Transverse colon (tissue), 4 donors: ENCODE measurements around the gene PSMB1. TPM values are rescaled to one million over a fixed set of nuclear protein-coding genes. Genes with fewer than 3 reads are reported as not detected.

Experiments
- DNase-seq: peaks from one replicate; pipeline ENCODE4 v3.0.0-alpha.2; 2019
- H3K27ac ChIP-seq, 4 donors: fragments of 200-600 bp; sonication (generic); 2 replicates each; pipeline ENCODE4 v1.5.1; 2016 to 2018; ENCODE audit warnings: inconsistent platforms in 4 of 4
- H3K27me3 ChIP-seq: fragments of 200-600 bp; sonication (generic); 2 replicates; pipeline ENCODE4 v1.5.1; 2017; ENCODE audit warnings: inconsistent platforms
- H3K36me3 ChIP-seq, 4 donors: fragments of 200-600 bp; sonication (generic); 2 replicates each; pipeline ENCODE4 v1.5.1; 2017 to 2019; ENCODE audit warnings: inconsistent platforms in 4 of 4
- H3K4me1 ChIP-seq, 4 donors: fragments of 200-600 bp; sonication (generic); 2 replicates each; pipeline ENCODE4 v1.5.1; 2017 to 2020; ENCODE audit warnings: inconsistent platforms in 4 of 4
- H3K4me3 ChIP-seq, 4 donors: fragments of 200-600 bp; sonication (generic); 1 replicate in 1 of 4; 2 replicates in 3 of 4; pipeline versions ENCODE4 v1.5.1 to v1.6.1; 2017 to 2019; ENCODE audit warnings: inconsistent platforms in 4 of 4
- H3K9me3 ChIP-seq, 2 donors: fragments of 200-600 bp; sonication (generic); 2 replicates each; pipeline ENCODE4 v1.5.1; 2017 to 2019; ENCODE audit warnings: inconsistent platforms in 2 of 2
- EP300 ChIP-seq: sonication (generic); formaldehyde crosslinking; IDR thresholded peaks from one replicate; pipeline ENCODE4 v1.6.1; 2017; ENCODE audit warnings: antibody characterized with exemption, low read depth
- POLR2A ChIP-seq: fragments of 450-650 bp; IDR thresholded peaks from one replicate; pipeline ENCODE4 v1.6.1; 2016; ENCODE audit warnings: antibody characterized with exemption, mild to moderate bottlenecking, moderate library complexity
- POLR2AphosphoS5 ChIP-seq, 3 donors: sonication (generic); formaldehyde crosslinking; IDR thresholded peaks; one replicate each; pipeline ENCODE4 v1.6.1; 2016; ENCODE audit warnings: antibody characterized with exemption in 3 of 3
- WGBS, 2 donors: methylation state at CpG; one replicate each; pipeline ENCODE4 v1.1.5; 2018; ENCODE audit warnings: low coverage in 1 of 2; 5-methylcytosine and 5-hydroxymethylcytosine counted together
- in situ Hi-C, 4 donors: fragments of 200-750 bp; cut with MboI; loops; one replicate each; pipeline versions ENCODE4 v1.15.0 to v1.15.1; 2017; ENCODE audit warnings: low sequenced_read_pairs in 3 of 4, low pct_ligation_motif_present in 1 of 4, low pct_unique_long_range_greater_than_20kb in 1 of 4
- intact Hi-C: fragments of 100-400 bp; cut with DNase I; formaldehyde crosslinking; loops from one replicate; pipeline ENCODE4 v1.15.1; 2023; ENCODE audit warnings: low total_unique reads
- total RNA-seq, 4 donors: library from RNA; depleted of rRNA; stranded (reverse); fragments of >200 nt; gene quantifications; one replicate each; pipeline ENCODE4 v1.1.0, GENCODE V29; 2016
- TF ChIP-seq, protein P1 (sequence below), 5 experiments: fragments of 200-600 bp in 3 of 5; fragments of 450-650 bp in 2 of 5; sonication (generic) in 3 of 5; IDR thresholded peaks; 1 replicate in 2 of 5; 2 replicates in 3 of 5; pipeline ENCODE4 v1.5.1; 2016 to 2017; ENCODE audit warnings: antibody characterized with exemption in 5 of 5, inconsistent platforms in 3 of 5, mild to moderate bottlenecking in 2 of 5, moderate library complexity in 1 of 5

PSMB1 gene
- total RNA-seq, 4 donors from 2014 or later, result 39.2 to 152 (median 83.4) TPM

GRCh38 chr6:170584954-170585498, 31.9 kb upstream of the PSMB1 start:
- in situ Hi-C loops (no loop called here), intact Hi-C loops (no loop called here)
- peak overlapping the region; percentile 92 to 95 (median 94) for H3K27ac ChIP-seq
- peak; percentile 19 for DNase-seq
- H3K4me1 ChIP-seq, result peaks cover 6 to 17% (median 14%) of the 10 kb centered on the region in 4 donors
- H3K9me3 ChIP-seq, result no peaks in the 10 kb centered on the region
- H3K4me3 ChIP-seq, result peak overlapping the region; percentile 87 to 99 (median 94)
- no peak for TF ChIP-seq EP300
- TF ChIP-seq, protein P1, sequence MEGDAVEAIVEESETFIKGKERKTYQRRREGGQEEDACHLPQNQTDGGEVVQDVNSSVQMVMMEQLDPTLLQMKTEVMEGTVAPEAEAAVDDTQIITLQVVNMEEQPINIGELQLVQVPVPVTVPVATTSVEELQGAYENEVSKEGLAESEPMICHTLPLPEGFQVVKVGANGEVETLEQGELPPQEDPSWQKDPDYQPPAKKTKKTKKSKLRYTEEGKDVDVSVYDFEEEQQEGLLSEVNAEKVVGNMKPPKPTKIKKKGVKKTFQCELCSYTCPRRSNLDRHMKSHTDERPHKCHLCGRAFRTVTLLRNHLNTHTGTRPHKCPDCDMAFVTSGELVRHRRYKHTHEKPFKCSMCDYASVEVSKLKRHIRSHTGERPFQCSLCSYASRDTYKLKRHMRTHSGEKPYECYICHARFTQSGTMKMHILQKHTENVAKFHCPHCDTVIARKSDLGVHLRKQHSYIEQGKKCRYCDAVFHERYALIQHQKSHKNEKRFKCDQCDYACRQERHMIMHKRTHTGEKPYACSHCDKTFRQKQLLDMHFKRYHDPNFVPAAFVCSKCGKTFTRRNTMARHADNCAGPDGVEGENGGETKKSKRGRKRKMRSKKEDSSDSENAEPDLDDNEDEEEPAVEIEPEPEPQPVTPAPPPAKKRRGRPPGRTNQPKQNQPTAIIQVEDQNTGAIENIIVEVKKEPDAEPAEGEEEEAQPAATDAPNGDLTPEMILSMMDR (IDR thresholded peaks at IDR 0.05), result no peak
- no peak for TF ChIP-seq POLR2AphosphoS5 (IDR thresholded peaks at IDR 0.05)
- TF ChIP-seq POLR2A, result no peak
- no peaks in the 10 kb centered on the region for H3K27me3 ChIP-seq
- 1 to 20% methylated on average over 2 to 6 of the region's 6 CpGs for WGBS, 2 donors
- H3K36me3 ChIP-seq, result peaks cover 0 to 11% (median 0%) of the 10 kb centered on the region in 4 donors

- TF ChIP-seq, protein P1 (IDR thresholded peaks at IDR 0.05), result no peak
- peak; percentile 66 to 83 (median 69) for TF ChIP-seq POLR2AphosphoS5 (IDR thresholded peaks at IDR 0.05)
- TF ChIP-seq POLR2A, result peak; percentile 59
- Histone ChIP-seq H3K4me1 (peaks cover 6 to 17% (median 14%) of the 10 kb centered on the region in 4 donors), H3K27ac (peak within 1 kb of the TSS; percentile 92 to 95 (median 94)), H3K4me3 (peak within 1 kb of the TSS; percentile 87 to 99 (median 94)), H3K27me3 (no peaks in the 10 kb centered on the region), H3K9me3 (no peaks in the 10 kb centered on the region), H3K36me3 (peaks cover 0 to 11% (median 0%) of the 10 kb centered on the region in 4 donors)
- 0% methylated on average over 7 to 47 of the region's 81 CpGs for WGBS, 2 donors
- intact Hi-C loops (no loop called here), in situ Hi-C loops (no loop called here)
- DNase-seq, result peak; percentile 95
These were observed 31.3 kb upstream of the PSMB1 start, which contains the start of gene PDCD2 for GRCh38 chr6:170584181-170584953. Gene PDCD2, minus strand, starts transcription at chr6:170584637. Its CDS starts 56 bp downstream, at chr6:170584581.

- Histone ChIP-seq H3K4me1 (peaks cover 6 to 17% (median 14%) of the 10 kb centered on the region in 4 donors), H3K36me3 (peaks cover 0 to 12% (median 0%) of the 10 kb centered on the region in 4 donors), H3K27ac (peak overlapping the region; percentile 92 to 95 (median 94)), H3K27me3 (no peaks in the 10 kb centered on the region), H3K9me3 (no peaks in the 10 kb centered on the region), H3K4me3 (peak overlapping the region; percentile 87 to 99 (median 94))
- in situ Hi-C loops (no loop called here), intact Hi-C loops (no loop called here)
- DNase-seq, result no peak
- WGBS, 2 donors, result 1 to 3% methylated on average over 7 to 12 of the region's 12 CpGs
- TF ChIP-seq, protein P1 (IDR thresholded peaks at IDR 0.05), result peak in 1 of 5 experiments; percentile 20
- TF ChIP-seq POLR2AphosphoS5 (IDR thresholded peaks at IDR 0.05) (peak in 1 of 3 donors; percentile 7), POLR2A (no peak), EP300 (no peak)
These were observed 30.7 kb upstream of the PSMB1 start for GRCh38 chr6:170583756-170584180.

DNA sequence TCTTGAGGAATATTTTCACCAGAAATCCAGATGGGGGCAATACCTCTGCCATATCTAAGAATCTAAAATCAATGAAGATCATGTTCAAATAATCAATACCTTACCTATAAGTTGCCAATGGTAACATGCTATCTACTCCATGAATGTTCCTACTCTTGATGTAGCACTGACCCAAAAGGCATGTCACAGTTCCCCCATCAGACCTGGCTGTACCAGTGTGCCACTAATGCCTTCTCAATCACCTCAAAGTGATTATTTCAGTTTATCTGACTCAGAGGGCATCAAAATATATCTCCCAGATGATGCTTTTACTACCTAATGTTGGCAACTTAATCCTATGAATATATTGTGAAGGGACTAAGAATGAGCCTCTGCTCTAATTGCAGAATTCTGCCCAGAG, 25.8 kb upstream of the PSMB1 start:
- H3K36me3 ChIP-seq, result peaks cover 0 to 44% (median 6%) of the 10 kb centered on the region in 4 donors
- H3K27ac ChIP-seq, result no peak overlapping the region
- in situ Hi-C loops (no loop called here), intact Hi-C loops (no loop called here)
- no peaks in the 10 kb centered on the region for H3K9me3 ChIP-seq
- no peaks in the 10 kb centered on the region for H3K27me3 ChIP-seq
- no peak overlapping the region for H3K4me3 ChIP-seq
- H3K4me1 ChIP-seq, result peaks cover 4 to 8% (median 7%) of the 10 kb centered on the region in 4 donors
- DNase-seq, result no peak
- TF ChIP-seq POLR2AphosphoS5 (IDR thresholded peaks at IDR 0.05) (no peak), EP300 (no peak), POLR2A (no peak)
- TF ChIP-seq, protein P1 (IDR thresholded peaks at IDR 0.05), result no peak
